Measurements from ENCODE around the gene PRAMEF4.
"Not testable (repeated sequence)": the region's sequence is repeated elsewhere in the genome, so short reads cannot be mapped to it uniquely, and the experiment has no call there.

The PRAMEF4 gene

GRCh38 chr1:12886101-12886500, at the start of gene PRAMEF4:
Gene PRAMEF4 (minus strand): TSS chr1:12886201. CDS start chr1:12883394, 2,807 bp downstream.
- DNase-seq = not testable (repeated sequence)

- not testable (repeated sequence) for DNase-seq
Observed at GRCh38 chr1:12924368-12924767, 38.4 kb upstream of the PRAMEF4 start.

DNA sequence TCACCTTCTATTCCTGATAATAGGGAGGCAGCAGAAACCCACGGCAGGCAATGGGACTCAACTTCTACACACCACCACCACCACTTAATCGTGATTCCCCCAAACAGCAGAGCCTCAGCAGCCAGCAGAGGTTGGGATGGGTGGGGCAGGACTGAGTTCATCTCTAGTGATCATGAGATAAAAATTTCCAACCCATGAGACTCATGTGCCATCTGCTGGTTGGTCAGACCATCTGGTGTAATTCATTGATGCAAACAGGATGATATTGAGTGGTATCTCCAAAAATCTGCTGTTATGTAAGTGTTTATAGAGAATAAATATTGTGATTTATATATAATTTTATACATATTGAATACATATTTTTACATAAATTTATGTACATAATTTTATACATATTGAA, 35.7 kb upstream of the PRAMEF4 start:
- not testable (repeated sequence) for DNase-seq

GRCh38 chr1:12916310-12916709, 30.3 kb upstream of the PRAMEF4 start, which contains the start of gene PRAMEF7:
Gene PRAMEF7 (plus strand): TSS chr1:12916610. CDS start chr1:12917693, 1,083 bp downstream.
- DNase-seq = not testable (repeated sequence)

DNA sequence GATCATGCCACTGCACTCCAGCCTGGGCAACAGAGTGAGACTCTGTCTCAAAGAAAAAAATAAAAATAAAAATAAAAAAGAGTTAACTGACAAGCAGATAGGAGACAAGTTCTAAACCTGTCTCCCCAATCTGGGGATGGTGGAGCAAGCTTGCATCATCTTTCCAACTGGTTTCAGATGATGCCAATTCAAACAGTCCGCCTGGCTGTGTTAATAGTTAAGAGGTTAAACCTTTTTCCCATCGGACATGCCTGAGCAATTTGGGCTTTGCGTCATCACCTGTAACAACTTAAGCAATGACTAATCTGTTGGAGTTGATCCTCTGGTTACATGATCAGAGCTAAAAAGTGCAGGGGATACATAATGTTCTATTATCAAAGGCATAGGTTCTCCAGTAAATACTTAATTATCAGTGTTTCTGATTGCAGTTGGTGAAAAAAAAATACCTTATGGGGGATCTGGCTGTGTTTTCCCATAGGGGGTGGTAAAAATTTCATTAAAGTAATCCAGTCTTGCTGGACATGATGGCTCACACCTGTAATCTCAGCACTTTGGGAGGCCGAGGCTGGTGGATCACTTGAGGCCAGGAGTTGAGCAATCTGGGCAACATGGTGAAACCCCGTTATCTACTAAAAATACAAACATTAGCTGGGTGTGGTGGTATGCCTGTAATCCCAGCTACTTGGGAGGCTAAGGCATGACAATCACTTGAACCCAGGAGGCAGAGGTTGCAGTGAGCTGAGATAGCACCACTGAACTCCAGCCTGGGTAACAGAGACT, 18.0 kb upstream of the PRAMEF4 start:
- DNase-seq = not testable (repeated sequence)

GRCh38 chr1:12899186-12899585, 13.2 kb upstream of the PRAMEF4 start:
- not testable (repeated sequence) for DNase-seq

- not testable (repeated sequence) for DNase-seq
Observed at GRCh38 chr1:12898170-12898569, 12.2 kb upstream of the PRAMEF4 start, which contains the start of gene PRAMEF10. Gene PRAMEF10 (minus strand): TSS chr1:12898270. CDS start chr1:12895847, 2,423 bp downstream.

DNA sequence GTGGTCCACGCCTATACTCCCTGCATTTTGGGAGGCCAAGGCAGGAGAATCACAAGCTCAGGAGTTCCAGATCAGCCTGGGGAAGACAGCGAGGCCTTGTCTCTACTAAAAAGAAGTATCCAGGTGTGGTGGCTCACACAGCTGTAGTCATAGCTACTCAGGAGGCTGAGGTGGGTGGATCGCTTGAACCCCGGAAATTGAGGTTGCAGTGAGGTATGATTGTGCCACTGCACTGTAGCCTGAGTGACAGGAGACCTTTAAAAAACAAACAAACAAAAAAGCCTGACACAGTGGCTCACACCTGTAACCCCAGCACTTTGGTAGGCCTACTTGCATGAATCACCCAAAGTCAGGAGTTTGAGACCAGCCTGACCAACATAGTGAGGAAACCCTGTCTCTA, 7.5 kb downstream of the PRAMEF4 start:
- not testable (repeated sequence) for DNase-seq

DNA sequence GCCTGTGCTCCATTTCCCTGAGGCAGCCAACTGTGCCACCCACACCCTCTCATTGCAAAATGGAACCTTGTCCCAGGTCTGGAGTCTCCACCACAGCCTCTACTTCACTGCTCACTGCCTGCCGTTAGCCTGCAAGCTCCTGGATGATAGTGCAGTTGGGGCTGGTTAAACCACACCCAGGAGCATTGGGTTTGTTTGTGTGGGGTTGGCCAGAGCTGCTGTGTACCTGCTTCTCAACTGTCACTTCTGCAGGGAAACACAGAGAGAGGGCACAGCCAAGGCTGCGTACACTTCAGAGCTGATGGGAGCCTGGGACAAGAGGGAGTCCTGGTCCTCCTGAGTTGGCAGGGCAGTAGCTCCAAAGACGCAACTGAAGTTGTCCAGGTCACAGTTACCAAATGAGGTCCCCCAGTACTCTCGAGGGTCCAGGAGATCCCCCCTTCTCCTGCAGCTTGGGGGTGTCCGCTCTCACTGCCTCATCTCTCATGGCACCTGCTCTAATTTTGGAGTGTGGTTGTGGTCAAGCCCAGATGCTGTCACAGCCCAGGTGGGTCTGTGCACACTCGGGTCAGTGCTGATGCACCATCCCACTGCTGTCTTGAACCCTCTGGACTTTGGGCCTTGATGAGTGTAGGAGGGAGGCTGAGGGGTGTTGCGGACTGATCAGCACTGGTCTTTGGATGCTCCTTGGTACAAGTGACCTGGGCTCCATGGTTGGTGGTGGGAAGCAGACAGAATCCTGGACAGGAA, 22.7 kb downstream of the PRAMEF4 start:
- DNase-seq = not testable (repeated sequence)

DNA sequence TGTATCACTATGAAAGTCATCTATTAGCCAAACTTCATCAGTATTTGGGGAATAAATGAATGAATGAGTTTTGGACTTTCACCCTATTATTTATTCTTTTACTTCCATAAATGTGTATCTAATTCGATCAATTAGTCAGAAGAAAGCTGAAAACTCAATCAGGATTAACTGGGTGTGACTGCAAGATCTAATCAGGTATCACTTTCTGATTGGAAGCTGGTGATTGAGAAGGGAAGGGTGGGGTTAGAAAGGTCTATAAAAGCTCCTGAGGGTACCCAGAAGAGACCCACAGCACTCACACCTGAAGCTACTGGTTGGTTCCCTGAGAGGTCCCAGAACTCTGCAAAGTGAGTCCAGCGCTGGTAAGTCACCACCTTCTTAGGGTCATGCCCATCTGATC, 29.2 kb downstream of the PRAMEF4 start, which contains the start of gene PRAMEF2:
Gene PRAMEF2, plus strand, starts transcription at position 301 of the 400 bp plus-strand sequence. CDS start 1,924 bp downstream, outside the sequence.
- DNase-seq = not testable (repeated sequence)

- no peak for DNase-seq
Observed at GRCh38 chr1:12851779-12852178, 34.2 kb downstream of the PRAMEF4 start.

- not testable (repeated sequence) for DNase-seq
Observed at GRCh38 chr1:12848620-12849019, 37.4 kb downstream of the PRAMEF4 start, which contains the start of gene HNRNPCL1. Gene HNRNPCL1 (minus strand): TSS chr1:12848720. CDS start chr1:12848289, 431 bp downstream.

DNA sequence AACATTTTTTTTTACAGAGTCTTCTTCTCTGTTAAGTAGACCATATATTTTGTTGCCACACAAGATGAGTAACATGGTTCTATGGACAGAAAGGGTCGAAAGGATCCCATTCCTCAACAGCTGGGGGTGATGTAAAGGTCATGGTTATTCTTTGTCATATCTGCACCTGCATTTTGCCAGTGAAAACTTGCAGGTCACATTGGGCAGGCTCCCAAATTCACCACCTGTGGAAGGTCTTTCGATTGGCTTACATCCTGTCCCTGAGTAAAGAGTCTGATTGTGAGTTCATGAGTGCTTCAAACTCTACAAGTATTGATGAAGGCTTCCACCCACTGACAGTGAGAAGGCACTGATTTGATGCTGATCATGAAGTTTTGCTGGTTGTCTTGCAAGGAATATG, 52.8 kb downstream of the PRAMEF4 start:
- not testable (repeated sequence) for DNase-seq

- DNase-seq = not testable (repeated sequence)
Observed at GRCh38 chr1:12831310-12831709, 54.7 kb downstream of the PRAMEF4 start, which contains the start of gene PRAMEF11. Gene PRAMEF11 (minus strand): TSS chr1:12831410. CDS start chr1:12828789, 2,621 bp downstream.
